HG02884 (cell line): ENCODE results near the gene EXTL1.
A peak's percentile ranks its signal among the peaks of the same experiment; 100 is the strongest.

Experiments used
- ATAC-seq: cut with Tn5 transposase; IDR thresholded peaks from one replicate; pipeline ENCODE4 v1.9.1; 2021; ENCODE audit warnings: mild to moderate bottlenecking, moderate library complexity; ENCODE audit not compliant: unreplicated experiment

Gene EXTL1

DNA sequence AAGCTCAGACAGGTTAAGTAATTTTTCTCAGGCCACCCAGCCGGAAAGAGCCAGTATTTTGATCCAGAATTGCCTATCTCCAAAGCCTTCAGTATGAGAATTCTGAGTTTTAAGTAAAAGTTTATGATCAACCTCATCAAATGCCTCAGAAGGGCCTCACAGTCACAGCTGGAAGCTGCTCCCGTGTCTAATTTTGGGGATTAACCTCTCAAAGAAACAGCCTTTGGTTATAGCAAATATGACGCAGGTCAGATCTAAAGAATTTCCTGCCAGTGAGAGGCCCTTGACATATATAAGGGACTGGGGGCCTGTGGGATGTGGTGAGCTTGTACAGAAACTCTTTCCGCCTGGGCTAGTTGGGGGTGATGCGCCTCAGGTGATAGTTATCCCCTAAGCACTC, 2.3 kb downstream of the EXTL1 start:
- no peak for ATAC-seq

DNA sequence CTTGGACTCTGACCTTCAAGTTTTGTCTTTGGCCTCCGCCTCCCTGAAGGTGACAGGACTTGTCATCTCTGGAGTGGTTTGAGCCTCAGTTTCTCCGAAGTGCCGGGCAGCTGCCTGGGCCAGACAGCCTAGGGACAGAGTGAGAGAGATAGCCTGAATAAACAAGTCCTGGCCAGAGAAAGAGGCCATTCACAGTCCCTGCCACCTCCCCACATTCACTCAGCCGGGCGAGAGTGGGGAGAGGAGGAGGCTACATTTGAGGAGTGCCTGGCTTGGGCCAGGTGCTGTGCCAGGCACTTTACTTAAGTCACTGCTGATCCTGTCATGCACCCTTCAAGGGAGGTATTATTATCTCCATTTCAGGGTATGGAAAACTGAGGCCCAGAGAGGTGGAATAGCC, 3.5 kb downstream of the EXTL1 start:
- no peak for ATAC-seq

DNA sequence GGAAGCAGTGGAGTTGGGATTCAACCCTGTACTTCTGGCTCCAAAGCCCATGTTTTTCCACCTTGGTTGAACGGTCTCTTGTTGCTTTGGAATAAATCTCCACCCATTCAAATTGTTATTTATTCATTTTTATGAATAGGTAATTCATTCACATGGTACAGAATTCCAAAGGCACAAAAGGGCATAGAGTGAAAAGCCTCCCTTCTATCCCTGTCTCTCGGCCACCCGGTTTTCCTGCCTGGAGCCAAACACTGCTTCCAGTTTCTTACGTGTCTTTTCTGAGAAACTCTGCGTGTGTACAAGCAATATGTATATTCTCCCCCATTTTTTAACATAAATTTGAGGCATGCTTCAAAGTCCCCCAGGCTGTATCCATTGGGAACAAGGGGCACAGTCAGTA, 3.9 kb downstream of the EXTL1 start:
- ATAC-seq: no peak

DNA sequence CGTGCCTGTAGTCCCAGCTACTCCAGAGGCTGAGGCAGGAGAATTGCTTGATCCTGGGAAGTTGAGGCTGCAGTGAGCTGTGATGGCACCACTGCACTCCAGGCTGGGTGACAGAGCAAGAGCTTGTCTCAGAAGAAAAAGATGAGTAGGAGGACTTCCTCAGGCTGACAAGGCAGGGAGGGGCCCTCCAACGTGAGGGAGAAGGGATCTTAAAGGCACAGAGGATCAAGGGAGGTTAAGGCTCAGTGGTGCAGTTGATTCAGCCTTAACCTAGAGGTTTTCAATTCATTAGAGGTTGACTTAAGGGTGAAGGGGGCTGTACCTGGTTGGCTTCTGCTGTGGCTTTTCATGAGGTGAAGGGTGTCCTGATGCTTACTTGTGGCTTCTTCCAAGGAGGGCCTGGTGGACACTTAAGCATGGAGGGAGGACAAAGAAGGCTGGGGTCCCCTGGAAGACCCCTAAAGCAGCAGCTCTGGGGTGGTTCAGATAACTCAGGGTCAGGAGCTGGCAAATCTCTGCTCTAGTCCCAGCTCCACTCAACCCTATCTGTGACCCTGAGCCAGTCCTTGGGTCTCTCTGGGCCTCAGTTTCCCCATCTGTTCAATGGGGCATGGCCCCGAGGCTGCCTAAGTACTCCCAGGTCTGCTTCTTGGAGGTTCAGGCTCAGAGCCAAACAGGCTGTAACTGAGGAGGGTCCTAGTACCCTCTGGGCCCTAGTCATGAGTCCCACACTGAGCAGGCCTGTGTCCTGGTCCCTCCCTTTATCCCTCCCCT, 6.3 kb downstream of the EXTL1 start:
- ATAC-seq: no peak

DNA sequence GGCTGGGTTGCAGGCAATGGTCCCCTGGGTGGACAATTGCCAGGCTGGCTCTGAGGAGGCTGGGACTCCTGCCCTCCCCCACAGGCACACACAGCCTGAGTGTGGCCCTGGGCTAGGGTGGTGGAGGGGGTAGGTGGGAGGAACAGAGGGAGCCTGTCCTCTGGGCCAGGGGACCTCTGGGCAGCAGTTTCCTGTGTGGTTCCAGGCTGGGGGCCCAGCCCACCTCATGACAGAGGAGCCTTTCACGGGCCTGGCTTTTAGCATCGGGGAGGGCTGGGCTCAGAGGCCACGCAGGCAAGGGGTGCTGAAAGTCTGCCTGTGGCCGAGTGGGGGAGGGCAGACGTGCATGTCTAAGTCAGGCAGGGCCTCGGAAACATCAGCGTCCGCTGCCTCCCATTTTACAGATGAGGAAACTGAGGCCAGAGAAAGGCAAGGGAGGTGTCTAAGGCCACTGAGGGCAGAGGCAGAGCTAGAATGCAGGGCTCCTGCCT, 7.0 kb downstream of the EXTL1 start:
- no peak for ATAC-seq

DNA sequence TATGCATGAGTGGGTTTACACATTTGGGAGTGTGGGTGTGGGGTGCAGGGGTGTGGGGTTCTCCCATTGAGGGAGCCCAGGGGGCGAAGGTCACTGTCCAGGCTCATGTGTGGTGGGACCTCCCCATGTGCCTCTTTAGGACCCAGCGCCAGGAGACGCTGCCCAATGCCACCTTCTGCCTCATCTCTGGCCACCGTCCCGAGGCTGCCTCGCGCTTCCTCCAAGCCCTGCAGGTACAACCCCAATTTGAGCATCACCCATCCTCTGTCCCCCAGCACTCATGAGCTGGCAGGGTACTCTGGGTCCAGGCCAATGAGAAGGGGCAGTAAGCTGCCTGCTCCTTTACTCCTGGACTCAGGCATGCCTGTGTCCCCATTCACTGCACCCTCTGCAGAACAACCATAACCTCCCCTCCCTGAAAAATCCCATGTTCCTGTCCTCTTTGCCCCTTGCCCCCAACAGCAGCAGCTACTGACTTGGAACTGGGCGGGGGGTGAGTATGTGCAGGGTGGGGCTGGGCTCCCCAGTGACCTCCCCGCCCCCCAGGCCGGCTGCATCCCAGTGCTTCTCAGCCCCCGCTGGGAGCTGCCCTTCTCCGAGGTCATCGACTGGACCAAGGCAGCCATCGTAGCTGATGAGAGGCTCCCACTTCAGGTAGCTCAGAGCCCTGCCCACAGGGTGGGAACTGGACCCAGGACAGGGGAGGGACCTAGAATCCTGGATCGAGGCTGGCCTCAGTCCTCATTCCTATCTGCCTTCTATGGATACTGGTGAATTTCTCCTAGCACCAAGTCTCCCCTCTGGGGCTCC, 7.7 kb downstream of the EXTL1 start:
- no peak for ATAC-seq

DNA sequence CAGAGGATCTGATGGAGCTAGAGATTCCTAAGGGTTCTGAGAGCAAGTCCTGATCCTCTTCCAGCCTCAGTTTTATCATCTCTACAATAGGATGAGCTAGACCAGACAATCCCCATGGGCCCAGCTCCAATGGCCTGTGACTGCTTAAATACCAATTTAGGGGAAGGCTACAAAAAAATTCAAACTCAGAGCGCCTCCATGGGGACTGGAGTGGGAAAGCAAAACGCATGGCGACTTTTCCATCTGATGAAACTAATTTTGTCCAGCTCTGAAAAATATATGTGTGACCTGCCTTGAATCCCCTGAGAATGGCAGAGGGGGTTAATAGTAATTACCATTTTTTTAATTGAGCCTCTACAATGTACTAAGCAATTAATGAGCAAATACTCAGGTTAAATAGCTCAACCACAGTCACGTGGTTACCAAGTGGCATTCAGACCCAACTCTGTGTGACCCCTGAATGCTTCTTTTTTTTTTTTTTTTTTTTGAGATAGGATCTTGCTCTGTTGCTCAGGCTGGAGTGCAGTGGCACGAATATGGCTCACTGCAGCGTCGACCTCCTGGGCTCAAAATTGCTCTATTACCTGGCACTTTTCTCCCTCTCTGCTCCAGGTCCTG, 8.4 kb downstream of the EXTL1 start:
- no peak for ATAC-seq

DNA sequence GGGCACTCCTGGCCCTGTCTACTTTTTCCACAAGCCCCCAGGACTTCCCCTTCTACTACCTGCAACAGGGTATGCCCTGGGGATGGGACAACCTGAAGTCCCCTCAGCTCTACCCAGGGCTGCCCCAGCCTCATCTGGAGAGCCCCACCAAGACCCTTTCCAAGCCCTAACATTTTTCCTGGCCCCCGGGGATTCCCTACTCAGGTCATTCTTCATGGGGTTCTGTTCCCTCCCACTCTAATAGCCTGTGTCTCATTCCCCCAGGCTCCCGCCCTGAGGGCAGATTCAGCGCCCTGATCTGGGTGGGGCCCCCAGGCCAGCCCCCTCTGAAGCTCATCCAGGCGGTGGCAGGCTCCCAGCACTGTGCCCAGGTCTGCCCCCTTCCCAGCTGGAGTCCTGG, 9.6 kb downstream of the EXTL1 start:
- ATAC-seq: no peak

DNA sequence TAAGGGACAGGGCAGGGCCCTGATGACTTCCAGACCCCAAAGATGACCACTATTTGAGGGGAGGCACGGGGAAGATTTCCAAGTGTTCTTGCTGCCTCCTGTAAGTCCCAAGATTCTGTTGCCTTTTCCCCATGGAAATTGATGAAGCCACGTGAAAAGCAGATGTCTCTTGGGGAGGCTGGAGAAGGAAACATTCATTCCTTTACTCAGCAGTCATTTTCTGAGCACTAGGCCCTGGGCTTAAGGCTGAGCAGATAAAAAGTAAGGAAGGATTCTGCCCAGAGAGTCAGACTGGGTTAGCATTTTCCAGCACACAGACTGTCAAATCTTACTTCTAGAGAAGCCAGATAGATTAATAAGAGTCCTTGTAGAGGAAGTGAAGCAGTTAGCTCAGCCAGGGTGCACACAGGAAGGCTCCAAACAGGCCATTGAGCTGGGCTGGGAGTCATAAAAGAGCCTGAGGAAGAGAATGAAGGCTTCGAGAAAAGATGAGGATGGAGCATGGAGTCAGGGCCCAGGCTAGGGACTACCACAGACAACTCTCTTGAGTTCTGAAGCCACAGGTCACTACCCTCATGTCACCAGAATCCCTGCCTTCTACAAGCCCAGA, 10.1 kb downstream of the EXTL1 start:
- ATAC-seq: no peak

DNA sequence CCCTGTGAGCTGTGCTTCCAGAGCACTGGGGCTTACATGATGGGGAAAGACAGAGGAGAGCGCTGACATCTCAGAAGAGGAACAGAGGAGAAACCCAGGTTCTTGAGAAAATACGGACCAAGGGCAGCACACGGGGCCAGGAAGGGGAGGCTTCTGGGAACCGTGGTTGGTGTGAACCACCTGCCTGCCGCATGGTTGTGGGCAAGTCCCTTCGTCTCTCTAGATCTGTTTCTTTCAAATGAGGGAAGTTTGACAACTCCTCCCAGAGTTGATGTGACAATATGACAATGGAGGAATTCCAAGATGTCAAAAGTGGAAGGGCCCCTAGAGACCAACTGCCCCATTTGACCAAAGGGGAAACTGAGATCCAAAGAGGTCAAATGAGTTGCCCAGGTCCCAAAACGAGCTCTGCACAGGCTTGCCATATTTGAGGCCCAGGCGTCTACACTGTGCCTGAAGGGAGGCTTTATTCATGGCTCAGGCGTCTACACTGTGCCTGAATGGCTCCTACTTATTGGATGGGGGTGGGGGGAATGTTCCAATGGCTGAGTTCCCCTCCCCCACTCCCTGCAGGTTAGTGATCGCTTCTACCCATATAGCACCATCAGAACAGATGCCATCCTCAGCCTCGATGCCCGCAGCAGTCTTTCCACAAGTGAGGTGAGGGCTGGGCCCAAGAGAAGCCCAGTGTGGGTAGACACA, 11.2 kb downstream of the EXTL1 start:
- no peak for ATAC-seq

DNA sequence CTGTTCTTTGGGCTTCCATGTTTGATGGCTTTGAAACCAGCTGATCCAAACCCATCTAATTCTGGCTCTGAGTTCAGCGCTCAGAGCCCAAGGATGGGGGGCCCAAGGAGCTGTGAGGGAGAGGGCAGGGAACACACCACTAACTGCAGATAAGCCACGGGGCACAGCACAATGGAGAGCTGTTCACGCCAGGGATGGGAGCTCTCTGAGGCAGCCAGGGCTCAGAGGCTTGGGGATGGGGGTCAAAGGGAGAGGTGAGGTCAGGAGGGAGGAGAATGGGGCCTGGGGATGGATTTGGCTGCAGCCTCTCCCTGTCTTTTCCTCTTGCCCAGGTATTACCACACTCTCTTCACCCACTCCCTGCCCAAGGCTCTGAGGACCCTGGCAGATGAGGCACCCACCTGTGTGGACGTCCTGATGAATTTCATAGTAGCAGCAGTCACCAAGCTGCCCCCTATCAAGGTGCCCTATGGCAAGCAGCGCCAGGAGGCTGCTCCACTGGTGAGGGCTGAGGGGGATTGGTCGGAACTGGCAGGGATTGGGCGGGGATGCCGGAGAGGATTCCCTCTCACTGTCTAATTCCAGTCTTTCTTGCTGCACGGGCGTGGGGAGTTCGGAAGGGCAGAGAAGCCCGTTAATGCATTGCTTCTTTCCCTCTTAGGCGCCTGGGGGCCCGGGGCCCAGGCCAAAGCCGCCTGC, 13.1 kb downstream of the EXTL1 start:
- ATAC-seq: no peak

DNA sequence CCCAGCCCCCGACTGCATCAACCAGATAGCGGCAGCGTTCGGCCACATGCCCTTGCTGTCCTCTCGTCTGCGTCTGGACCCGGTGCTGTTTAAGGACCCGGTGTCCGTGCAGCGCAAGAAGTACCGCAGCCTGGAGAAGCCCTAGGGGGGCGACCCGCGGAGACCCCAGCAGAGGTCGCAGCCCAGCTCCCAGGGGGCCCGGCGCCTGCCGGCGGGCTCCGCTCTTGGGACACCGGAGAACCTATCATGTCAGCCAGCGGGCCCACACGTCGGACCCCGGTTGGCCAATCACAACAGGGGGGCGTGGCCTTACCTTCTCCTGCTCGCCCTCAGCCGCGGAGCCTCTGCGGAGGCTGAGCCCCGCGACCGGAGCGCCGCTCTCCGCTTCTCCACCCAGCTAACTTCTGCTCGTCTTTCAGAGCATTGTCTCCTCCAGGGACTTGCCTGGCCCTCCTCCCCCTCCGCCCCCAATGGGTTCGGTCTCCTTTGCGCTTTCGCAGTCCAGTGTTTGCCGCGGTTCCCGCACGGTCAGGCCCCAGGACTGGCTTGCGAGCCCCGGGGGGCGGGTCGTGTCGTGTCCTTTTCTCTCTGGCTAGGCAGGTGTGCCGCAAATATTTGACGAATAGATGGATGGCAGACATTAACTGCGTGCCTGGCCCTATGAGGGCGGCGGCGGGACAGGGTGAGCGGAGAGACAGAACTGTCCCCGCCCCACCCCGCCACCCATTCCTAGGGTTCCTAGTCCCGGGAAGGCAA, 13.8 kb downstream of the EXTL1 start:
- peak; percentile 74 for ATAC-seq

DNA sequence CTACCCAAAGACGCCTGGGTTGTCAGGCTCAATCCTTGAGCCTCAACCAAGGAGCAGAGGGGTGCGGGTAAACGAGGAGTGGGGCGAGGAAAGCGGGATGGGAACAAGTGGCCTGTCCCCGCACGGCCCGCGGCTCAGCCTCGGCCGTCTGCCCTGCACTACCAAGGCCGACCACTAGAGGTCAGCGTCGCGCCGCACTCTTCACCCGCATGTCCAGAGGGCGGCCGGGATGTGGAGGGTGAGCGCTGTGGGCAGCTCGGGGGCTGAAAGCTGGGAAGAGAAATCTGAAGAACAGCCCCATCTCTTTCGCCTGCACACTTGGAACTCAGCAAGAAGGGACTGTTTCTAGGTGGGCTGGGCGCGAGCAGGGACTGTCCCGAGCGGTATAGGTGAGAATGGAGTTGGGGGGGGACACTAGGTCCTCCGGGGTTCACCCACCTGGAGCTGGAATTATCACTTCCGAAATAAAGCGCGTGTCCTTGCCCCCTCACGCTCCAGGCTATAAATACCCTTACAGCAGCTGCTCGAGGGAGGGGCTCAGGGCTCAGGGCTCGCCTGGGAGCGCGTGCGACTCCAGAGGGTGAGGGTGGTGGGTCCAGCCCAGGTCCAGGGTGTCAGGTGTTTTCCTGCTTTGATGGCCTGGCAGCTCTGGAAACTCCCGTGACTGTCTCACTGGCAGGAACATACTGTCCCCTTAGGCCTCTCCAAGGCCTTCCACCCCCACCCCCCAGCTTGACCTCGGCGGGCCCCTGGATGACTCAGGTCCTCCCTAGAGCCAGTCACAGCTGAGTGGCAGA, 14.6 kb downstream of the EXTL1 start:
- peak; percentile 49 for ATAC-seq

DNA sequence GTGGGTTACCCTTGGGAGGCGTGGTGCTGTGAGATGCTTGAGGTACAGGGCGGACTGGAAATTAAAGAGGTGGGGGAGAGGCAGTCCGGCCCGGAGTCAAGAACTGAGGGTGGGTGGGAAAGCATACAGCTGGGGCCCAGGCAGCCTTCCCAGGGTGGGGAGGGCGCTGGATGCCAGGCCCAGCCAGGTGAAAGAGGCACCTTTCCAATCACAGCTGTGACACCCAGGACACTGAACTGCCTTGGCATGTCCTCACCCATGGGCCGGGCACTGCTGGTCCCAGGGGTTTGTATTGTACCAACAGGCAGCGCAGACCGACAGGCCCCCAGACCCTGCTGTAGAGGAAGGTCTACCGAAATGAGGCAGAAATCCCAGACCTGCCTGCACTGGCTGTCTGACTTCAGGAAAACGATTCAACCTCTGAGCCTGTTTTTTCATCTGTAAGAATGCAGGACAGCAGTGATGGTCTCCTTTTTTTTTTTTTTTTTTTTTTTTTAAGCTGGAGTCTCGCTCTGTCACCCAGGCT, 15.2 kb downstream of the EXTL1 start:
- no peak for ATAC-seq

DNA sequence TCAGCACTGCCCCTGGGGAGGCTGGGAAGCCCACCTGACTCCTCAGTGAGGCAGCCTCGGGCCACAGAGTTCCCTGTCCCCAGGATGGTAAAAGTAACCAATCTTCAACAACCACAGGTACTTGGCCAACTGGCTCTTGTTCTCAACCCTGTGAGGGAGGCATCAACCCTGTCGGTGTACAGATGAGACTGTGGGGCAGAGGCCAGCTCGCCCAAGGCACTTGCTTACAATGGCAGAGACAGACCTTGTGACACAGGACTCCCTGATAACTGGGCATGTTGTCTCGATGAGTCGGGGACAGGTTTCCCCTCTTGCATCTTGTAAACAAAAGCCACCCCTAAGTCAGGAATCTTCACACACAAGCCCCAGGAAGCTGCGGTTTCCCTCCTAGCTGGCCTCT, 16.3 kb downstream of the EXTL1 start:
- no peak for ATAC-seq

DNA sequence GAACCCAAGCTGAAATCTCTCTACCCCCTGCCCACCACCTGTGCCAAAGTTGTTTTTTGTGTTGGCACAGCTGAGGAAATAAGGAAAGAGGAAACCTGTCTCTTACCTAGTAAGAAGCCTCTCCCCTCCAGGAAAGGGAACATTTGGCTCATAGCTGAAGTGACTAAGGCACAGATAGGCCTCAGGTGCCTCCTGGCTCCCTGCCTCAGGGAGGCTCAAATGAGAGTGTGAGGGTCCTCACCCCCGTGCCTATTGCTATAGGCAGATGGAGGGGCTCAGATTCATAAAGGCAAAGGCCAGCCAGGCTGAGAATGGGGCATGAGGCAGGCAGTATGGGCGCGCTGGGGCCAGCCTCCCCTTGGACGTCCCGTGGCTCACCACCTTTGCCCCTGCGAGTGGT, 16.9 kb downstream of the EXTL1 start:
- ATAC-seq: no peak

DNA sequence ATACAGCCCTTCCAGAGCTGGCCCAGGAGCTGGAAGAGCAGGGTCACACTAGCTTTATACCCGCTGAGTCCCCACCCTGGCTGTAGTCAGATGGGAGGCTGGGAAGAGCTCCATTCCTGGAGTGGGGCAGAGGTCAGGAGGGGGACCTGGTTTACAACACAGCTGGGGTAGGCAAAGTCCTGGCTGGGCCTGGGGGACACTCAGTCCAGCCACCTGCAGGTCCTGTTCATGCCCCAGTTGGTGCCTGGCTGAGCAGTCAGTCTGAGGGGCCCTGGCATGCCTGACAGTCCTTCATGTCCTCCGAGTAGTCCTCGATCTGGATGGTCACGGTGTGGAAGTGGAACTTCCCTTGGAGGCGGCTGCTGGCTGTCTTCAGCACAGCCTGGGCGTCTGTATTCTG, 17.3 kb downstream of the EXTL1 start:
- ATAC-seq: no peak

DNA sequence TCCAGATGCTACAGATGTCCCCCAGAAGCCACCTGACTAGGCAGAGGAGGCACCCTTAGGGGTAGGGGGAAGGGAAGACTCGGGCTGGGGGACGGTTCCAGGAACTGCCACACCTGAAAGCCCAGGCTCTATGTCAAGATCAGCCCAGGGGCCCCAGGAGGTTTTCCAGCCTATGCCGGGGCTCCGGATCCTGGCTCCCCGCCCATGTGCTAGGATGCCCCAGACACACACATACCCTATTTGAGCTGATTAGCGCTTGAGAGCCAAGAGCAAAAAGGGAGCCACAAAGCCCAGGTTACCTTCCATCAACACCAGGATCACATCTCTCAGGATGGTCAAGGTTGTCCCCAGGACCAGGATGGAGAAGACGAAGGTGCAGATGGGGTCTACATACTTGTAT, 19.8 kb downstream of the EXTL1 start:
- ATAC-seq: no peak
